IPS-NIHi11 (cell line): Measurements from ENCODE around the gene PTOV1.

Source experiments
- DNase-seq: peaks from one replicate; pipeline ENCODE4 v3.0.0; 2012; ENCODE audit warnings: mixed read lengths, low spot score

The PTOV1 gene

GRCh38 chr19:49873834-49874233 lies 22.9 kb downstream of the PTOV1 start:
- no peak for DNase-seq

DNA sequence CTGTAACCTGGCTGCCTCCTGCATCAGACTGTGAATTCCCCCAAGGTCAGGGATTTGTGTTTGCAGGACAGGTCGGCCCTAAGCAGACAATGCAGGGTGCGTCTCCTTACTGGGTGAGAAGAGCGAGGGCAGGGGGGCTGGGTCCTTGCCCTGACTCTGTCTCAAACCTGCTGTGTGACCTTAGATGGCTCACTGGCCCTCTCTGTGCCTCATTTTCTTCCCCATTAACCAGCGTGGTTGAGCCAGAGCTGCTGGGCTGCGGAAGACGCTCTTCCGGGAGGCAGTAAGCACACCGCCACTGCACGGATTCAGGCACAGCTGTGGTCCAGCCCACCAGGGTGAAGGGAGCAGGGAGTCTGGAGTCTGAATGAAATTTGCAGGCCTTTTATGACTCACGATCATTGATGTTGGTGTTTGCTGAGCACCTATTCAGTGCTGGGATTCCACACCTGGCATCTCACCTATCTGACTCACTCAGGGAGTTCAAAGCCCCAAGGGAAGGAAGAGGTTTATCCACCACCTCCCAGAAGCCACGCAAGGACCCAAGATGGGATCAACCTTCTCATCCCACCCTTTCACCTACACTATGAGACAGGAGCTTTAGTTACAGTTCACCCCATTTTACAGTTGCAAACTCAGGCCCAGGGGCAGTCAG lies 23.7 kb downstream of the PTOV1 start:
- no peak for DNase-seq

- DNase-seq = no peak
Observed at GRCh38 chr19:49875177-49875576, 24.2 kb downstream of the PTOV1 start.

DNA sequence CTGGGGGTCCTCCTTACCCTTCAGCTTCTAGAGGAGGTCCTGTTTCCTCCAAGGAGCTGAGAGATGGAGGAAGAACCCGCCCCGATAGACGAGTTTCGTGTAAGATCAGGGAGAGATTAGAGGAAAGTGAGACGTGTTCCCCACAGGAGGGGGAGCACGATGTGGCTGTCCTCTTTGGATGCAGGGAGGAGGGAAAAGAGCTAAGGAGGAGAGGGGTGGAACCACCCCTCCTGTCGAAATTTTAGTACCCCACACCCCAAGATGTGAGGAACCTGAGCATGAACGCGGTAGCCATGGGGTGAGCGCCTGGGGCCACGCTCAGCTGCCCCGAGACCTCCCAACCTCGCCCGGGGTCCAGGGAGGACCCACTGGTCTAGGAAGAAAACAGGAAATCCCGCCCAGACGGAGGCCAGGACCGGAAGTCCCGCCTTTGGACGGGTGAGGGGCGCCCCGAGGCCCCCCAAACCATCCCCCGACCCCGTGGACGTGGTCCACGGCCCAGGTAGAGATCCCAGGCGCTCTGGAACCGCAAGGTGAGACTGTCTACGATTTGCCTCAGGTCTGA lies 25.0 kb downstream of the PTOV1 start:
- no peak for DNase-seq

DNA sequence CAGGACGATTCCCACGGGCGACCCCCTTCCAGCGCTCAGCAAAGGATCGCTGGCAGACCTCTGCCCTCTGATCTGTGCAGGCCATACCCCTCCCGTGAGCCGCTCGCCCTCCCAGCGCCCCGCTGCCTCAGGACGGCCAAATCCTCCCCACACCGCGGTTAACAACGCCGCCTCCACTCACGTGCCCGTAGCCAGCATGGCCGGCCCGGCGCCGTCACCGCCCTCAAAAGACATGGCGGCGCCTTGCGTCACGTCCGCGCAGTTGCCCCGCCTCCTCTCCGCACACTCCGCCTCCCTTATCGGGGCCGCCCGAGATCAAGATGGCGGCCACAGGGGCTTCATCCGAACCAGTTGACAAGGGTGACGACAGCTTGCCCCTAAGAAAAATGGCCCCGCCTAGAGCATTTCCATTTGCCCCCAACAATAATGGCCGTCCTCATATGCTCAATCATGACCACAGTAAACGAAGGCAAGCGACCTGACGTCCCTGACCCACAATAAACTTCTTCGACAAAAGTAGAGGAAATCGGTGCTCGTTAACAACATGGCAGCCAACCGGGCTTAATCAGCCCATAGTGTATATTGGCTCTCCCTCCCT lies 25.6 kb downstream of the PTOV1 start:
- DNase-seq = peak; percentile 75

DNA sequence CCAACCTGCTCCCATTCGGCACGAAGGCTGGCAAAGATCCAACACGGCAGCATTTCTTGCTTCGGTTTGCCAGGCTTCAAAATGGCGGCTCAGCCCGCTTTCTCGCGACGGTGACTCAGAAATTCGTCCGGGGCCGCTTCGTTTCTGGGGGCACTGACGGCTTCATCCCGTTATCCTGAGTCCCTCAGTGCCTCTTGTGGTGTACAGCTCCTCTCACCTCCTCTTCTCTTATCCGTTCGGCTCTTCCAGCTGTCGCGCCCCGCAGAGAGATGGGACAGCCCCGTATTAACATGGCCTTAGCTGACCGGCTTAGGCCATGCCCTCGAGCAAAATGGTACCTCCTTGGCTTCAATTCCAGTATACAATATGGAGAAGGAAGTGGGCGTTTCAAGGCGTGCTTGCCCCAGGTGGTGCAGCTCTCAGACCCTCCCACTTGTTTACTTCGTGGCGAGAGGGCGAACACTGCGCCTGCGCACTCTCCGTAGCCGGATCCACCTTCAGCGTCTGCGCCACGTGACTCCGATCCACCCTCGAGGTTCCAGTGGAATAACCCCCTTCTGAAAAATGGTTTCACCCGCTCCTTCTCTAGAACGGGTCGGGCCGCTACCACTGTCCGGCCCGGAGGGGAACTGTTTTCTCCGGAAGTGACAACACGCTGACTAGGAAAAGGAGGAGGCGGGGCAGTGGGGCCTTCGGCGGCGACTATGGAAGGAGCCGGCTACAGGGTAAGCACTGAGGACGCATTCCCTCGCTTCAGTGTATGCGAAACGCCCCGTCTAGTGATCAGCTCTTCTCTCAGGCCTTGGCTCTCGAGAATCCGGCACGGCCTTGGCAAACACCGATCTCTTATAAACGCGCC lies 26.3 kb downstream of the PTOV1 start, which contains the start of the genes AKT1S1 and TBC1D17:
AKT1S1 (minus strand) TSS at position 336 of the 859 bp plus-strand sequence. CDS start 4,060 bp downstream, outside the sequence.
TBC1D17 (plus strand) TSS at position 683 of the 859 bp plus-strand sequence; CDS start at position 705, 22 bp downstream.
- DNase-seq = peak; percentile 83

- DNase-seq = peak; percentile 97
Observed at GRCh38 chr19:49877879-49878743, 27.2 kb downstream of the PTOV1 start.

- DNase-seq = no peak
Observed at GRCh38 chr19:49878744-49879070, 27.7 kb downstream of the PTOV1 start.

GRCh38 chr19:49879243-49879963 lies 28.4 kb downstream of the PTOV1 start:
- no peak for DNase-seq

- no peak for DNase-seq
Observed at GRCh38 chr19:49880162-49880869, 29.4 kb downstream of the PTOV1 start.

DNA sequence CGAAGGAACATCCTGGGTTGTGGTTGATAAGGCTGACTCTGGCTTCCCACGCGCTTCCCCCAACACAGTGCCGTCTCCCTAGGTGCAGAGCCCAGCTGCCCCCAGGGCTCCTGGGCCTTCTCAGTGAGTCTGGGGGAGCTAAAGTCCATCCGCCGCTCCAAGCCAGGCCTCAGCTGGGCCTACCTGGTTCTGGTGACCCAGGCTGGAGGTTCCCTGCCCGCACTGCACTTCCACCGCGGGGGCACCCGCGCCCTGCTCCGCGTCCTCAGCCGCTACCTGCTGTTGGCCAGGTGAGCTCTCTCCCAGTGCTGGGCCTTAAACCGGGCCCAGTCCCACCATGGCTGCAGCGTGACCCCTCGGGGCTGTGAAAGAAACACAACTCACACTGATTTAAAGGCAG lies 30.2 kb downstream of the PTOV1 start:
- DNase-seq = no peak

DNA sequence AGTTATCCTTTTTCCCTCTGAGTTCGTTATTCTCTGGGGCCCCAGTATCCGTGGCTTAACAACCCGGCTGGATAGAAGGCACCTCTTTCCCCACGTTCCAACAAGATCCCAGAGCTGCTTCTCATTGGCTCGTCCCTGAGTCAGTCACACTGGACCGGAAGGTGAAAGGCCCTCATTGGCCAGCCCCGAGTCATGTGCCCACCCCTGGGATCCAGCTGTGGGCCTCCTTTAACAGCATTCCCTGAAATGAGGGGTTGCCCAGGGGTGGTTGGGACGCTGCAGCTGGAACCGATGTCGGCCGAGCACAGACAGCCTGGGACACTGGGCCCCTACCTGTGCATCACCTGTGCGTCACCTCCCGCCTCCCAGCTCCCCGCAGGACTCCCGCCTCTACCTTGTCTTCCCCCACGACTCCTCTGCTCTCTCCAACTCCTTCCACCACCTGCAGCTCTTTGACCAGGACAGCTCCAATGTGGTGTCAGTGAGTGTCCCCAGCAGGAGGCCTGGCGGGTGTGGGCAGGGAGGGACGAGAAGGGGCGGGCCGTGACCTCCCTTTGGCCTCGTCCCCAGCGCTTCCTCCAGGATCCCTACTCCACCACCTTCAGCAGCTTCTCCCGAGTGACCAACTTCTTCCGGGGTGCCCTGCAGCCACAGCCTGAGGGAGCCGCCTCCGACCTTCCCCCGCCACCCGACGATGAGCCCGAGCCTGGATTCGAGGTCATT lies 30.9 kb downstream of the PTOV1 start:
- DNase-seq = peak; percentile 67

GRCh38 chr19:49882643-49883042 lies 31.7 kb downstream of the PTOV1 start:
- DNase-seq = no peak

DNA sequence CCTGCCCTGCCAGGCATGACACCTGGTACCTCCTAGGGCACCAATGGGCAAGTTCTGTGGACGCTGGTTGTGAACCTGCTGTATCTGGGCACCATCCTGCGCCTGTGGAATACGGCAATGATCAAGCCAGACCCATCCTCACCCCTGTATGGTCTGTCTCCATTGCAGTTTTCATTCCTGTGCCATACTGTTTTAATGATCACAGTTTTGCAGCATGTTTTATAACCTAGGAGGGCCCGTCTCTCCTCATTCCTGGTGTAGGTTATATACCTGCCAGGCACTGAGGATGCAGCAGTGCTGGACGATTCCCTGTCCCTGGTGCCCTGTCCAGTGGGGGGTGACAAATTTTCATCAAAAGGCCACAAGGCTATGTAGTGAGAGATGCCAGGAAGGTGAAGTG lies 32.1 kb downstream of the PTOV1 start:
- no peak for DNase-seq

DNA sequence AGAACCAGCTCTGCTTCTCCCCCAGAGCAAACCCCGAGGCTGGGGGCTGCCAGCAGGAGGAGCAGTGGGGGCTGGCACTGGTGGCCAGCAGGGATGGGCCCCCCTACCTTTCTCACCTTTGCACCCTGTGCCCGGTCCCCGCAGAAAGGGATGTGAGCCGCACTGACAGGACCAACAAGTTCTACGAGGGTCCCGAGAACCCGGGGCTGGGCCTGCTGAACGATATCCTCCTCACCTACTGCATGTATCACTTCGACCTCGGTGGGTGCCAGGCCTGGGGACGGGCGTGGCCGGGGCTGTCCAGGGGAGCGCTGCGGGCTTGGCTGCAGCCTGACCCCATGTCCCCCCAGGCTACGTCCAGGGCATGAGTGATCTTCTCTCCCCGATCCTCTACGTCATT lies 33.1 kb downstream of the PTOV1 start:
- no peak for DNase-seq

GRCh38 chr19:49884760-49885159 lies 33.8 kb downstream of the PTOV1 start:
- DNase-seq = no peak

DNA sequence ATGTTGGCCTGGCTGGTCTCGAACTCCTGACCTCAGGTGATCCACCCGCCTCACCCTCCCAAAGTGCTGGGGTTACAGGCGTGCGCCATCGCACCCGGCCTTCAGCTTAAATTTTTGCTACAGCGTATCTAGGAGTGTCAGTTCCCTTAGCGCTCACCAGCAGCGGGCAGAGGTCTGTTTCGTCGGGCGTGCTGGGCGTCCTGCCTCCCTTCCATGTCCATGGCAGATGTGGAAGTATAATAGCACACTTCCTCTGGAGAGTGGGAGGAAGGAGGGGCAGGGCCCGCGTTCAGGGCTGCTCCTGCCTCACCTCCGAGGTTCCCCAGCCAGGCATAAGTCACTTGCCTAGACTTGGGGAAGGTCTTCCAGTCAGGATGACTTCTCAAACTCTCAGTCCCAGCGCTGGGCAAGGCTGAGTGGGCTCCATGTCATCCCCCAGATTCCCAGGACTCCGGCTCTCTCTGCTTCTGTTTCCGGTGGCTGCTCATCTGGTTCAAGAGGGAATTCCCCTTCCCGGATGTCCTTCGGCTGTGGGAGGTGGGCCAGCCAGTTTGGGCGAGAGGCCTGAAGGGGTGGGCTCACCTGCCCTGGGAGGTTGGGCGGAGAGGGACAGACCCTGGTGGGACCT lies 36.2 kb downstream of the PTOV1 start:
- DNase-seq = no peak

- no peak for DNase-seq
Observed at GRCh38 chr19:49887665-49888509, 36.9 kb downstream of the PTOV1 start.
